Right atrium auricular region (tissue), 2 donors: ENCODE results near the gene USO1. TPM values are rescaled to one million over a fixed set of nuclear protein-coding genes. Genes with fewer than 3 reads are reported as not detected.
"Not testable (repeated sequence)": the region's sequence is repeated elsewhere in the genome, so short reads cannot be mapped to it uniquely, and the experiment has no call there.

ENCODE experiments used
- DNase-seq: peaks from one replicate; pipeline ENCODE4 v3.0.0-alpha.2; 2019; ENCODE audit warnings: low spot score
- H3K27ac ChIP-seq, 2 donors: fragments of 200-600 bp; sonication (generic); 1 replicate in 1 of 2; 2 replicates in 1 of 2; pipeline ENCODE4 v1.5.1; 2016 to 2019
- H3K27me3 ChIP-seq, 2 donors: fragments of 200-600 bp; sonication (generic); one replicate each; pipeline versions ENCODE4 v1.5.1 to v1.6.0; 2017 to 2019
- H3K36me3 ChIP-seq: fragments of 200-600 bp; sonication (generic); one replicate; pipeline ENCODE4 v1.5.1; 2016
- H3K4me1 ChIP-seq, 2 donors: fragments of 200-600 bp; sonication (generic); one replicate each; pipeline versions ENCODE4 v1.5.1 to v1.6.0; 2017 to 2019
- H3K4me3 ChIP-seq, 2 donors: fragments of 200-600 bp; sonication (generic); 1 replicate in 1 of 2; 2 replicates in 1 of 2; pipeline ENCODE4 v1.5.1; 2017 to 2019; ENCODE audit warnings: mild to moderate bottlenecking in 1 of 2, moderate library complexity in 1 of 2
- H3K9me3 ChIP-seq, 2 donors: fragments of 200-600 bp; sonication (generic); one replicate each; pipeline ENCODE4 v1.5.1; 2019
- CTCF ChIP-seq, 2 donors: fragments of 200-600 bp; sonication (generic); IDR thresholded peaks; one replicate each; pipeline ENCODE4 v1.5.1; 2019; ENCODE audit warnings: antibody characterized with exemption in 2 of 2
- total RNA-seq, 2 donors: library from RNA; depleted of rRNA; stranded (reverse); fragments of >200 nt; gene quantifications; one replicate each; pipeline ENCODE4 v1.1.0, GENCODE V29; 2016

Gene USO1
- total RNA-seq, 2 donors from 2014 or later: 76.4 to 87.2 TPM

GRCh38 chr4:75843596-75843995 lies 119.2 kb downstream of the USO1 start:
- Histone ChIP-seq H3K9me3 (no peaks in the 10 kb centered on the region), H3K4me3 (no peak overlapping the region), H3K27me3 (no peaks in the 10 kb centered on the region), H3K27ac (peak overlapping the region; percentile 13 to 31), H3K4me1 (peaks cover 0 to 24% of the 10 kb centered on the region in 2 donors), H3K36me3 (no peaks in the 10 kb centered on the region)
- DNase-seq: no peak
- no peak for TF ChIP-seq CTCF (IDR thresholded peaks at IDR 0.05)

- peaks cover 0 to 24% of the 10 kb centered on the region in 2 donors for H3K4me1 ChIP-seq
- no peaks in the 10 kb centered on the region for H3K27me3 ChIP-seq
- no peak for TF ChIP-seq CTCF (IDR thresholded peaks at IDR 0.05)
- no peaks in the 10 kb centered on the region for H3K9me3 ChIP-seq
- DNase-seq: no peak
- H3K36me3 ChIP-seq: no peaks in the 10 kb centered on the region
- H3K27ac ChIP-seq: peak overlapping the region; percentile 13 to 31
- no peak overlapping the region for H3K4me3 ChIP-seq
These were observed 119.8 kb downstream of the USO1 start for GRCh38 chr4:75844151-75844662.

GRCh38 chr4:75845992-75846391 lies 121.6 kb downstream of the USO1 start:
- no peaks in the 10 kb centered on the region for H3K27me3 ChIP-seq
- H3K4me1 ChIP-seq: peaks cover 0 to 24% of the 10 kb centered on the region in 2 donors
- no peak overlapping the region for H3K27ac ChIP-seq
- no peak overlapping the region for H3K4me3 ChIP-seq
- TF ChIP-seq CTCF (IDR thresholded peaks at IDR 0.05): no peak
- no peaks in the 10 kb centered on the region for H3K9me3 ChIP-seq
- H3K36me3 ChIP-seq: no peaks in the 10 kb centered on the region
- DNase-seq: no peak

- peak; percentile 48 to 81 for TF ChIP-seq CTCF (IDR thresholded peaks at IDR 0.05)
- H3K27me3 ChIP-seq, H3K4me3 ChIP-seq, H3K9me3 ChIP-seq, H3K36me3 ChIP-seq, DNase-seq: not testable (repeated sequence)
- Histone ChIP-seq H3K4me1 (peaks cover 0 to 19% of the 10 kb centered on the region in 2 donors), H3K27ac (peak overlapping the region in 1 of 2 donors; percentile 19)
These were observed 123.9 kb downstream of the USO1 start for GRCh38 chr4:75848171-75848760.

- TF ChIP-seq CTCF (IDR thresholded peaks at IDR 0.05): no peak
- H3K27ac ChIP-seq: no peak overlapping the region
- no peaks in the 10 kb centered on the region for H3K36me3 ChIP-seq
- H3K27me3 ChIP-seq: no peaks in the 10 kb centered on the region
- H3K4me1 ChIP-seq: peaks cover 0 to 15% of the 10 kb centered on the region in 2 donors
- H3K9me3 ChIP-seq: no peaks in the 10 kb centered on the region
- no peak overlapping the region for H3K4me3 ChIP-seq
- DNase-seq: no peak
These were observed 124.5 kb downstream of the USO1 start for GRCh38 chr4:75848891-75849290.

- Histone ChIP-seq H3K4me1 (peaks cover 0 to 9% of the 10 kb centered on the region in 2 donors), H3K27me3 (no peaks in the 10 kb centered on the region), H3K27ac (no peak overlapping the region), H3K9me3 (no peaks in the 10 kb centered on the region), H3K36me3 (no peaks in the 10 kb centered on the region), H3K4me3 (no peak overlapping the region)
- TF ChIP-seq CTCF (IDR thresholded peaks at IDR 0.05): no peak
- no peak for DNase-seq
These were observed 125.1 kb downstream of the USO1 start for GRCh38 chr4:75849461-75849860.
